GM18511 (cell line): ENCODE data around the gene CMPK2.
A peak's percentile ranks its signal among the peaks of the same experiment; 100 is the strongest.
"Not testable (repeated sequence)": the region's sequence is repeated elsewhere in the genome, so short reads cannot be mapped to it uniquely, and the experiment has no call there.

Source experiments
- ATAC-seq: cut with Tn5 transposase; IDR thresholded peaks from one replicate; pipeline ENCODE4 v1.9.1; 2021; ENCODE audit warnings: mild to moderate bottlenecking, moderate library complexity; ENCODE audit not compliant: unreplicated experiment

The CMPK2 gene

GRCh38 chr2:6880200-6880733 lies 14.6 kb upstream of the CMPK2 start:
- no peak for ATAC-seq

- ATAC-seq, result no peak
Measured at GRCh38 chr2:6879011-6879410, 13.3 kb upstream of the CMPK2 start.

GRCh38 chr2:6878549-6878948 lies 12.8 kb upstream of the CMPK2 start:
- ATAC-seq, result no peak

GRCh38 chr2:6877402-6878304 lies 11.9 kb upstream of the CMPK2 start, which contains the start of gene RSAD2:
Gene RSAD2, plus strand, starts transcription at chr2:6877777. Its CDS starts 24 bp downstream, at chr2:6877801.
- peak; percentile 79 for ATAC-seq

- ATAC-seq, result no peak
Measured at GRCh38 chr2:6876309-6876708, 10.6 kb upstream of the CMPK2 start.

GRCh38 chr2:6874032-6874431 lies 8.3 kb upstream of the CMPK2 start:
- no peak for ATAC-seq

GRCh38 chr2:6872394-6872793 lies 6.7 kb upstream of the CMPK2 start:
- ATAC-seq, result peak; percentile 82

GRCh38 chr2:6866982-6867381 lies 1.3 kb upstream of the CMPK2 start:
- no peak for ATAC-seq

GRCh38 chr2:6866275-6866671 lies 566 bp upstream of the CMPK2 start:
- peak; percentile 40 for ATAC-seq

GRCh38 chr2:6864923-6865345 lies 773 bp downstream of the CMPK2 start:
- ATAC-seq, result peak; percentile 29

- ATAC-seq, result no peak
Measured at GRCh38 chr2:6864231-6864754, 1.4 kb downstream of the CMPK2 start.

GRCh38 chr2:6863792-6864191 lies 1.9 kb downstream of the CMPK2 start:
- no peak for ATAC-seq

- no peak for ATAC-seq
Measured at GRCh38 chr2:6860296-6860695, 5.4 kb downstream of the CMPK2 start.

GRCh38 chr2:6858466-6859027 lies 7.2 kb downstream of the CMPK2 start:
- not testable (repeated sequence) for ATAC-seq

GRCh38 chr2:6856548-6856920 lies 9.2 kb downstream of the CMPK2 start:
- ATAC-seq, result no peak

- no peak for ATAC-seq
Measured at GRCh38 chr2:6855860-6856547, 9.7 kb downstream of the CMPK2 start.

- ATAC-seq, result no peak
Measured at GRCh38 chr2:6854416-6854815, 11.3 kb downstream of the CMPK2 start.

GRCh38 chr2:6852195-6852594 lies 13.5 kb downstream of the CMPK2 start:
- no peak for ATAC-seq

- ATAC-seq, result no peak
Measured at GRCh38 chr2:6846967-6847681, 18.6 kb downstream of the CMPK2 start.

GRCh38 chr2:6846540-6846939 lies 19.2 kb downstream of the CMPK2 start:
- ATAC-seq, result no peak

GRCh38 chr2:6845903-6846302 lies 19.8 kb downstream of the CMPK2 start:
- ATAC-seq, result no peak
